Activated T-cell treated with anti-CD3 and anti-CD28 coated beads, Interleukin-2, amount 50 U/mL, for 4 hours (primary cell): Measurements from ENCODE around the gene GIT2. TPM values are rescaled to one million over a fixed set of nuclear protein-coding genes. Genes with fewer than 3 reads are reported as not detected.

Experiments
- ATAC-seq, 2 donors: fragments of 200-7000 bp; cut with Tn5 transposase; one replicate each; pipeline ENCODE4 v1.10.0; 2021
- DNase-seq: peaks from one replicate; pipeline ENCODE4 v3.0.0-alpha.2; 2020
- H3K27me3 Mint-ChIP-seq: one replicate; pipeline ENCODE4 v1.8.0; 2021; ENCODE audit warnings: low read depth, mixed read lengths
- H3K36me3 Mint-ChIP-seq: one replicate; pipeline ENCODE4 v1.8.0; 2022; ENCODE audit warnings: mixed read lengths; ENCODE audit not compliant: insufficient read depth
- H3K4me1 Mint-ChIP-seq: one replicate; pipeline ENCODE4 v1.8.0; 2021; ENCODE audit warnings: low read depth, mixed read lengths
- H3K4me3 Mint-ChIP-seq: one replicate; pipeline ENCODE4 v1.8.0; 2021; ENCODE audit warnings: mild to moderate bottlenecking, moderate library complexity, mixed read lengths
- H3K9me3 Mint-ChIP-seq: one replicate; pipeline ENCODE4 v1.8.0; 2021; ENCODE audit warnings: mixed read lengths
- total RNA-seq, 3 donors: library from RNA; stranded (reverse); gene quantifications; one replicate each; pipeline ENCODE4 v1.2.1, GENCODE V29; 2021

GIT2 gene
- total RNA-seq, result 10 to 100 TPM; 43.0 to 51.8 (median 49.0) TPM

GRCh38 chr12:109995686-109996482 is at the start of gene GIT2:
Gene GIT2 (minus strand): TSS chr12:109996368. CDS start chr12:109996224, 144 bp downstream.
- H3K4me1 Mint-ChIP-seq, result peaks cover 63% of the 10 kb centered on the region
- peak; percentile 85 for ATAC-seq
- H3K9me3 Mint-ChIP-seq, result no peaks in the 10 kb centered on the region
- H3K36me3 Mint-ChIP-seq, result peaks cover 8% of the 10 kb centered on the region
- no peaks in the 10 kb centered on the region for H3K27me3 Mint-ChIP-seq
- H3K4me3 Mint-ChIP-seq, result peak within 1 kb of the TSS; percentile 96
- DNase-seq, result peak; percentile 88

- peaks cover 35% of the 10 kb centered on the region for H3K36me3 Mint-ChIP-seq
- ATAC-seq (no peak), DNase-seq (no peak)
- no peaks in the 10 kb centered on the region for H3K9me3 Mint-ChIP-seq
- peaks cover 46% of the 10 kb centered on the region for H3K4me1 Mint-ChIP-seq
- H3K4me3 Mint-ChIP-seq, result no peak overlapping the region
- H3K27me3 Mint-ChIP-seq, result no peaks in the 10 kb centered on the region
Observed at GRCh38 chr12:110042264-110042663, 46.1 kb upstream of the GIT2 start.

- no peak overlapping the region for H3K4me3 Mint-ChIP-seq
- DNase-seq (peak; percentile 26), ATAC-seq (peak; percentile 51 to 55)
- peaks cover 42% of the 10 kb centered on the region for H3K4me1 Mint-ChIP-seq
- peaks cover 51% of the 10 kb centered on the region for H3K36me3 Mint-ChIP-seq
- H3K27me3 Mint-ChIP-seq, result no peaks in the 10 kb centered on the region
- H3K9me3 Mint-ChIP-seq, result no peaks in the 10 kb centered on the region
Observed at GRCh38 chr12:110039085-110039807, 43.1 kb upstream of the GIT2 start.

- DNase-seq (no peak), ATAC-seq (no peak)
- Mint-ChIP-seq H3K4me3 (no peak overlapping the region), H3K36me3 (peaks cover 54% of the 10 kb centered on the region), H3K9me3 (no peaks in the 10 kb centered on the region), H3K4me1 (peaks cover 40% of the 10 kb centered on the region), H3K27me3 (no peaks in the 10 kb centered on the region)
Observed at GRCh38 chr12:110038741-110039084, 42.5 kb upstream of the GIT2 start.

- DNase-seq, result no peak
- ATAC-seq, result no peak
- Mint-ChIP-seq H3K36me3 (peaks cover 56% of the 10 kb centered on the region), H3K4me3 (no peak overlapping the region), H3K27me3 (no peaks in the 10 kb centered on the region), H3K9me3 (no peaks in the 10 kb centered on the region), H3K4me1 (peaks cover 32% of the 10 kb centered on the region)
Observed at GRCh38 chr12:110037315-110037714, 41.1 kb upstream of the GIT2 start.

- DNase-seq, result no peak
- H3K9me3 Mint-ChIP-seq, result no peaks in the 10 kb centered on the region
- H3K4me3 Mint-ChIP-seq, result no peak overlapping the region
- H3K27me3 Mint-ChIP-seq, result no peaks in the 10 kb centered on the region
- H3K36me3 Mint-ChIP-seq, result peaks cover 52% of the 10 kb centered on the region
- peaks cover 27% of the 10 kb centered on the region for H3K4me1 Mint-ChIP-seq
- no peak for ATAC-seq
Observed at GRCh38 chr12:110035534-110036104, 39.5 kb upstream of the GIT2 start.

- no peaks in the 10 kb centered on the region for H3K9me3 Mint-ChIP-seq
- peaks cover 10% of the 10 kb centered on the region for H3K4me1 Mint-ChIP-seq
- H3K4me3 Mint-ChIP-seq, result no peak overlapping the region
- DNase-seq (no peak), ATAC-seq (no peak)
- H3K36me3 Mint-ChIP-seq, result peaks cover 50% of the 10 kb centered on the region
- H3K27me3 Mint-ChIP-seq, result no peaks in the 10 kb centered on the region
Observed at GRCh38 chr12:110033888-110034287, 37.7 kb upstream of the GIT2 start.

GRCh38 chr12:110029290-110029815 is 33.2 kb upstream of the GIT2 start:
- no peak overlapping the region for H3K4me3 Mint-ChIP-seq
- peaks cover 40% of the 10 kb centered on the region for H3K36me3 Mint-ChIP-seq
- no peaks in the 10 kb centered on the region for H3K27me3 Mint-ChIP-seq
- H3K4me1 Mint-ChIP-seq, result peaks cover 5% of the 10 kb centered on the region
- DNase-seq, result no peak
- H3K9me3 Mint-ChIP-seq, result no peaks in the 10 kb centered on the region
- no peak for ATAC-seq

- Mint-ChIP-seq H3K27me3 (no peaks in the 10 kb centered on the region), H3K4me3 (no peak overlapping the region), H3K4me1 (peaks cover 7% of the 10 kb centered on the region), H3K9me3 (no peaks in the 10 kb centered on the region), H3K36me3 (peaks cover 39% of the 10 kb centered on the region)
- ATAC-seq (no peak), DNase-seq (no peak)
Observed at GRCh38 chr12:110028323-110028722, 32.2 kb upstream of the GIT2 start.

- Mint-ChIP-seq H3K36me3 (peaks cover 49% of the 10 kb centered on the region), H3K4me1 (peaks cover 7% of the 10 kb centered on the region), H3K27me3 (no peaks in the 10 kb centered on the region), H3K4me3 (no peak overlapping the region), H3K9me3 (no peaks in the 10 kb centered on the region)
- DNase-seq, result no peak
- ATAC-seq, result no peak
Observed at GRCh38 chr12:110024051-110024450, 27.9 kb upstream of the GIT2 start.

GRCh38 chr12:110023059-110023980 is 27.2 kb upstream of the GIT2 start:
- Mint-ChIP-seq H3K36me3 (peaks cover 53% of the 10 kb centered on the region), H3K4me3 (no peak overlapping the region), H3K9me3 (no peaks in the 10 kb centered on the region), H3K4me1 (peaks cover 7% of the 10 kb centered on the region), H3K27me3 (no peaks in the 10 kb centered on the region)
- no peak for ATAC-seq
- no peak for DNase-seq

GRCh38 chr12:110020956-110021355 is 24.8 kb upstream of the GIT2 start:
- Mint-ChIP-seq H3K9me3 (no peaks in the 10 kb centered on the region), H3K27me3 (no peaks in the 10 kb centered on the region), H3K36me3 (peaks cover 48% of the 10 kb centered on the region), H3K4me1 (peaks cover 3% of the 10 kb centered on the region), H3K4me3 (no peak overlapping the region)
- ATAC-seq (no peak), DNase-seq (no peak)

- ATAC-seq, result no peak
- H3K4me3 Mint-ChIP-seq, result no peak overlapping the region
- H3K4me1 Mint-ChIP-seq, result peaks cover 44% of the 10 kb centered on the region
- DNase-seq, result no peak
- peaks cover 22% of the 10 kb centered on the region for H3K36me3 Mint-ChIP-seq
- no peaks in the 10 kb centered on the region for H3K9me3 Mint-ChIP-seq
- H3K27me3 Mint-ChIP-seq, result no peaks in the 10 kb centered on the region
Observed at GRCh38 chr12:110015132-110015531, 19.0 kb upstream of the GIT2 start.

- Mint-ChIP-seq H3K9me3 (no peaks in the 10 kb centered on the region), H3K4me1 (peaks cover 63% of the 10 kb centered on the region), H3K4me3 (no peak overlapping the region), H3K27me3 (no peaks in the 10 kb centered on the region), H3K36me3 (peaks cover 11% of the 10 kb centered on the region)
- ATAC-seq (no peak), DNase-seq (no peak)
Observed at GRCh38 chr12:110012659-110013058, 16.5 kb upstream of the GIT2 start.
